ENCODE data around the gene RASGEF1B. TPM values are rescaled to one million over a fixed set of nuclear protein-coding genes. Genes with fewer than 3 reads are reported as not detected.

RASGEF1B gene
- total RNA-seq, 1 experiment from 2014 or later: 6.9 TPM

- TF ChIP-seq SP1 (CRISPR knock-in tag; conservative IDR thresholded peaks at IDR 0.05) (no peak), USF1 (CRISPR knock-in tag; IDR thresholded peaks at IDR 0.05) (no peak), ETV6 (CRISPR knock-in tag; IDR thresholded peaks at IDR 0.05) (no peak), SOX15 (CRISPR knock-in tag; IDR thresholded peaks at IDR 0.05) (no peak)
Measured at GRCh38 chr4:81495345-81495744, 23.6 kb upstream of the RASGEF1B start (continued).

GRCh38 chr4:81494031-81494431 is 22.3 kb upstream of the RASGEF1B start:
- Mint-ChIP-seq H3K27me3 (ENCODE audit: low read depth) (no peaks in the 10 kb centered on the region), H3K27ac (no peak overlapping the region), H3K9me3 (peaks cover 13% of the 10 kb centered on the region), H3K4me3 (no peak overlapping the region), H3K4me1 (peaks cover 22% of the 10 kb centered on the region), H3K36me3 (peaks cover 14% of the 10 kb centered on the region)
- ChIA-PET POLR2A (no interaction called here), CTCF (no interaction called here)
- DNase-seq (ENCODE audit: low spot score): no peak
- TF ChIP-seq ZNF512 (CRISPR knock-in tag; IDR thresholded peaks at IDR 0.05; ENCODE audit: borderline replicate concordance) (no peak), NR2C2 (CRISPR knock-in tag; IDR thresholded peaks at IDR 0.05) (no peak), ZNF121 (CRISPR knock-in tag; IDR thresholded peaks at IDR 0.05) (no peak), SOX15 (CRISPR knock-in tag; IDR thresholded peaks at IDR 0.05) (no peak), KAT7 (CRISPR knock-in tag; IDR thresholded peaks at IDR 0.05; ENCODE audit: borderline replicate concordance) (no peak), E2F5 (CRISPR knock-in tag; IDR thresholded peaks at IDR 0.05) (no peak), CREM (CRISPR knock-in tag; IDR thresholded peaks at IDR 0.05) (no peak), IRF2 (CRISPR knock-in tag; IDR thresholded peaks at IDR 0.05; ENCODE audit: borderline replicate concordance, low read depth) (no peak), FOXP4 (CRISPR knock-in tag; IDR thresholded peaks at IDR 0.05) (no peak), CDX4 (CRISPR knock-in tag; IDR thresholded peaks at IDR 0.05; ENCODE audit: borderline replicate concordance) (no peak), NR1H2 (CRISPR knock-in tag; IDR thresholded peaks at IDR 0.05) (no peak), PREB (CRISPR knock-in tag; IDR thresholded peaks at IDR 0.05; ENCODE audit: borderline replicate concordance) (no peak), ZNF219 (CRISPR knock-in tag; IDR thresholded peaks at IDR 0.05; ENCODE audit: borderline replicate concordance) (no peak), ESRRA (CRISPR knock-in tag; IDR thresholded peaks at IDR 0.05; ENCODE audit: borderline replicate concordance) (no peak), ZSCAN18 (CRISPR knock-in tag; IDR thresholded peaks at IDR 0.05) (no peak)
- ATAC-seq: no peak

All from WTC11 (cell line).